ENCODE data around the gene PRKCA. TPM values are rescaled to one million over a fixed set of nuclear protein-coding genes. Genes with fewer than 3 reads are reported as not detected.
A peak's percentile ranks its signal among the peaks of the same experiment; 100 is the strongest.
"Not testable (repeated sequence)": the region's sequence is repeated elsewhere in the genome, so short reads cannot be mapped to it uniquely, and the experiment has no call there.

The PRKCA gene
- total RNA-seq, 1 experiment from 2014 or later: 28.6 TPM

DNA sequence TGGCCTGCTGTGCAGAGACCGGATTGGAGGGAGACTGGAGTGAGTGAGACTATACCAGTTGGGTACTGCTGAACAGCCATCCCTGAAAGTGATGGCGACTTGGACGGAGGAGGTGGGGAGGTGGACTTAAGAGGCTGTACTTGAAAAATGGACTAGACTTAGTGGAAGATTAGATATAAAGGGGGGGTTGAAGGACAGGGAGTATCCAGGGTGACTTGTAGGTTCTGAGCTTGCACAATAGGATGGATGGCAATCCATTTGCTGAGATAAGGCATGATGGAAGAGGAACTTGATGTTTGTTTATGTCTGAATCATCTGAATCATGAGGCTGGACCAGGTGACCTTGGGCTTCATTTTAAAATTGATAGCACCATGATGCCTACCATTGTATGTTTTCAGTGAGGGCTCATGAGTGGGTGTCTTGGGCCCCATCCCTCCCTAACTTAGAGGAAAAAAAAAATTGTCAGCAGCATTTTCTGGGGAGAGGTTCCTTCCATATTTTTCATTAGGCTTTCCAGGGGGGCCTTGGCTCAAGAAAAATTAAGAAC is 41.2 kb downstream of the PRKCA start:
- in situ Hi-C loops (cut with HindIII; ENCODE audit: low pct_unique_long_range_greater_than_20kb, low sequenced_read_pairs): no loop called here
- DNase-seq (ENCODE audit: low read depth): peak; percentile 43

DNA sequence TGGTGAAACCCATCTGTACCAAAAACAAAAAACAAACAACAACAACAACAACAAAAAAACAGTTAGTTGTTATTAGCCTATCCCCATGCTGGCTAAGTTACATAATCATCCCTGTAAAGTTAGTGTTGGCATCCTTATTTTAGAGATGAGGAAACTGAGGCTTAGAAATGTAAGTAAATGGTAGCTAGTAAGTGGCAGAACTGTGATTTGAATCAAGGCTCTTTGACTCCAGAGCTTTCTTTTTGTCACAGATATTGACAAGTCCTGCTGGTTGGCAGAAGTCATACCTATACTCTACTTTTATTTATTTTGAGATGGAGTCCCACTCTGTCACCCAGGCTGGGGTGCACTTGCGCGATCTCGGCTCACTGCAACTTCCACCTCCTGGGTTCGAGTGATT is 42.1 kb downstream of the PRKCA start:
- in situ Hi-C loops (cut with HindIII; ENCODE audit: low pct_unique_long_range_greater_than_20kb, low sequenced_read_pairs): no loop called here
- DNase-seq (ENCODE audit: low read depth): no peak

DNA sequence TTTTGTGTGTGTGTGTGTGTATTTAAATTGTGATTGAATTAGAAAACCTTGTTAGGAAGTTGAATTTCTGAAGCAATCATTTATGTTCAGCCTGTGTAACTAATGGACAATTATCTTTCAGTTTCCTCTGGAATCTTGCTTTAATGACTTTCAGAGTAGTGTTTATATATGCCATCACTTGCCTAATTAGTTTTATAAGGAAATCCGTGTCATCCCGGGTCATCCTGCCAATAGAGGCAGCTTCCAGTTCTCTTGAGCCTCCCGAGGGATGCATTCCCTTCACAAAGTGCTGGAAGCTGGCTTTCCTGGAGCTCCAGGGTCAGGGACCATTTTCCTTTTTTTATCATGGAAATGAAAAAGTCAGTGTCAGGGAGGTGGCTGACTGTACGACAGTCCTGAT is 42.9 kb downstream of the PRKCA start:
- in situ Hi-C loops (cut with HindIII; ENCODE audit: low pct_unique_long_range_greater_than_20kb, low sequenced_read_pairs): no loop called here
- no peak for DNase-seq (ENCODE audit: low read depth)

DNA sequence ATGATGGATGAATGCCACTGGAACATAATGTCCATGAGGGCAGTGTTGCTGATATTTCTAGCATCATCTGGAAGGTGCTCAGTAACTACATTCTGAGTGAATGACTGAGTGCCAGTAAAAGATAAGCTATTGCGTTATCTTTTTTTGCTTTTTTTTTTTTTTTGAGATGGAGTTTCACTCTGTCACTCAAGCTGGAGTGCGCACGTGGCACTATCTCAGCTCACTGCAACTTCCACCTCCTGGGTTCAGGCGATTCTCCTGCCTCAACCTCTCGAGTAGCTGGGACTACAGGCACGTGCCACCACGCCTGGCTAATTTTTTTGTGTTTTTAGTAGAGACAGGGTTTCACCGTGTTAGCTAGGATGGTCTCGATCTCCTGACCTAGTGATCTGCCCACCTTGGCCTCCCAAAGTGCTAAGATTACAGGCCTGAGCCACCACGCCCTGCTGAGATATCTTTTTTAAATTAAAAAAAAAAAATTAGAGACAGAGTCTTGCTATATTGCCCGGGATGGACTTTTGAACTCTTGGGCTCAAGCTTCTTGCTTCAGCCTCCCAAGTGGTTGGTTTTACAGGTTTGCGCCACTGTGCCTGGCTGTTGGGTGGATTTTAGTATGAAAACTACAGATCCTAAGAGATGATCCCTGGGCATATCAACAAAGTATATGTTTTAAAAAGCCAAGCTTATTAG is 43.7 kb downstream of the PRKCA start:
- in situ Hi-C loops (cut with HindIII; ENCODE audit: low pct_unique_long_range_greater_than_20kb, low sequenced_read_pairs); DNase-seq (ENCODE audit: low read depth): not testable (repeated sequence)

DNA sequence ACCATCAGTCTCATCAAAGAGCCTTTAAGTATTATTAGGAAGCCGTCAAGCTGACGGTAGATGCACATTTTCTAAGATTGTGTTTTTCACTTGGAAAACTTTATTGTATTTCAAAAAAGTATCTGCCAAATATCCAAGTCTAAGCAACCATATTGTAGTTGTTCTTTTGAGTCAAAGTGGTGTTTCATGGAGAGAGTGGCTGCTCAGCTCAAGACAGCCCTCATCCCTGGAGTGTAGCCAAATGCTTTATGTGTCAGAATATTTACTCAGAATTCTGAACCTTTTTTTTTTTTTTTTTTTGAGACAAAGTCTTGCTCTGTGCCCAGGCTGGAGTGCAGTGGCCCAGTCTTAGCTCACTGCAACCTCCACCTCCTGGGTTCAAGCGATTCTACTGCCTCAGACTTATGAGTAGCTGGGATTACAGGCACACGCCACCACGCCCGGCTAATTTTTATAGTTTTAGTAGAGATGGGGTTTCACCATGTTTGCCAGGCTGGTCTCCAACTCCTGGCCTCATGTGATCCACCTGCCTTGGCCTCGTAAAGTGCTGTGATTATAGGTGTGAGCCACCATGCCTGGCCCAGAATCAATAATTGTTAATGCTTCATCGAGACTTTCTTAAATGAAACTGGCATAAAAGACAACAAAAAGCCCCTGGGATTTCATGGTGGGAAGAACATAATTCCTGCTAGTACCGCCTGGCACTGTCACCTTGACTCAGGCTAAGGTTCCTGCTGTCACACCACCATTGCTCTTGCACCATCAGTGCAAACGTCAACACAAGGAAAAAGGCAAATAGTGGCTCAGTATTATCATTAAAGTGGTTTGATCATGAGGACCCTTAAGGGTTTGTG is 45.5 kb downstream of the PRKCA start:
- peak; percentile 50 for DNase-seq (ENCODE audit: low read depth)
- in situ Hi-C loops (cut with HindIII; ENCODE audit: low pct_unique_long_range_greater_than_20kb, low sequenced_read_pairs): no loop called here

DNA sequence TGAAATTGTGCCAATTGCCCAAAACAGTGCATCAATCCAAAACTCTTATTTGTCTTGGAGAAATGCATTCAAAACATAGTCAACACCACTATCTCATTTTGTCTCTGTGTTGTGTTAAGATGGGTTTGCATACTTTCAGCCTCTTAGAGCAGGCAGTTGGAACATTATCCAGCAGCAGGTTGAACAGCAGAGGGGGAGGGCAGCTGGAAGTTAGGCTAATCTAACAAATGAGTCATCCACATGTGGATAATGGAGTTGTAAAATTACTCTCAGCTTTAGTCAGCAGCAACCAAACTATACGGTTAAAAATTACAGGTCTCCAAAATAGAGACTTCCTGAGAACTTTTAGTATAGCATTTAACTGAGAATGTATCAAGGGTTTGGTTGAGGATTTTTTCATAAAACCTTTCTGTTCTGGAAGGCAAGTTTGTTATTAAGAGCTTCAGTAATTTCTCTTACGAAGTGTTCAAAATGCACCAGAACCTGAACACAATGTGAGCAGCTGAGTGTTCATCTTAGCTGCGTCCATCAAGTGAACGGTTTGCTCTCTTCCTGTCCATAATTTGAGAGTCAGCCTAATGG is 46.3 kb downstream of the PRKCA start:
- in situ Hi-C loops (cut with HindIII; ENCODE audit: low pct_unique_long_range_greater_than_20kb, low sequenced_read_pairs): no loop called here
- peak; percentile 84 for DNase-seq (ENCODE audit: low read depth)

DNA sequence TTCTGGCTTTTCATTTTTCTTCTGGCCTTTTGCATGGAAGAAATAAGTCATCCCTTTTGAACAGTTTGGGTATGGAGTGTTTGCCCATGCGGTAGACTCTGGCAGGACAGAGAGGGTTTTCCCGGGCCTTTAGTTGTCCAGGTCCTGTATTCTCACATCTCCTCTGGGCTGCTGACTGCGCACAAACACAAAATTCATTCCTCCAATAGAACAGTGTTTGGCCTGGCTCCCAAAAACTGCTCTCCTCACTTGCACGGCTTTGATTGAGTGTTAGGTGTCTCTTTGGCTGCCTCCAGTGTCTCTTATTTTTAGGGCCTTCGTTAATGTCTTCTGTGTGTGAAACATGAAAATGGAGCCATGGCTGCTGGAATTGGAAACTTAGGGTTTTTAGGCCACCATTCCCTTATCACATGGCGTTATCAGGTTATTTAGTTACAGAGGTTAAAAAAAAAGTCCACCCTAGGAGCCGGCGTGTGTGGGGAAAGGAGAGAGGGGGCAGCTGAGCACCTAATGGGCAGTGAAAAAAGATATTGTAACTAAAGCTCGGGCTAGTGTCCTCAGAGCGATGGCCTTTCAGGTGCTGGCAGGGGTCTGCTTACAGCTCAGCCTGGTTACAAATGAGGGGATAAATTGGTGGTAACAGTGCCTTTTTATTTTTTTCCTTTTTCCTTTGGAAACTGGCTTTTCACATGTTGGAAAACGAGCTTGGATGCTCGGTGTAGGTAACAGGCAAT is 47.3 kb downstream of the PRKCA start:
- in situ Hi-C loops (cut with HindIII; ENCODE audit: low pct_unique_long_range_greater_than_20kb, low sequenced_read_pairs): no loop called here
- peak; percentile 27 for DNase-seq (ENCODE audit: low read depth)

DNA sequence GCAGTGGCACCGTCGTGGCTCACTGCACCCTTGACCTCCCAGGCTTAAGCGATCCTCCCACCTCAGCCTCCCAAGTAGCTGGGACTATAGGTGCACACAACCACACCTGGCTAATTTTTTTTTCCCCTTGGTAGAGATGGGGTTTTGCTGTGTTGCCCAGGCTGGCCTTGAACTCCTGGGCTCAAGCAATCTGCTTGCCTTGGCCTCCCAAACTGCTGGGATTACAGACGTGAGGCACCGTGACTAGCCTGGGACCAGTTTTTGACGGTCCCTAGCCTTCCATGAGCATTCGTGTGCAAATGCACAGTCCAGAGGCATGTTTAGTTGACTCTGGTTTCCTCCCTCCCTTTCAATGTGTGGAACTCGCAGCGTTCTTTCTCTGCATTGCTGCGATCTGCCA is 48.2 kb downstream of the PRKCA start:
- DNase-seq (ENCODE audit: low read depth); in situ Hi-C loops (cut with HindIII; ENCODE audit: low pct_unique_long_range_greater_than_20kb, low sequenced_read_pairs): not testable (repeated sequence)

DNA sequence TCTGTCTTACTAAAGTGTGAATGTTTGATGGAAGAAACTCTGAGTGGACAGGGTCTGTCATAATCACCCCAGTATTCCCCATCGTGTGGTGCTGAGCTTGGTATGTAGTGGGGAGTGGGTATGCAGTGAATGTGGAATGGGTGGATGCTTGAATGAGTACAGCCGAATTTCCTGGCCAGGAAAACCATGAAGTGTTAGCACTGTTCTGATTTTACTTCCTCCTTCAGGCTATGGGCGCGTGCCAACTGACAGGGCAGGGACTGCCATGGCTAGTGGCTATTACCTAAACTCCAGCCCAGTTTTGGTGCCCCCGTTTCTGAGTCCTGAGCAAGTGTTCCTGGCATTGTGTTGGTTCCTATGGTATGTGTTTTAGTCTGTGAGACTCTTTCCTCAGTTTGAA is 48.6 kb downstream of the PRKCA start:
- in situ Hi-C loops (cut with HindIII; ENCODE audit: low pct_unique_long_range_greater_than_20kb, low sequenced_read_pairs): no loop called here
- peak; percentile 66 for DNase-seq (ENCODE audit: low read depth)

DNA sequence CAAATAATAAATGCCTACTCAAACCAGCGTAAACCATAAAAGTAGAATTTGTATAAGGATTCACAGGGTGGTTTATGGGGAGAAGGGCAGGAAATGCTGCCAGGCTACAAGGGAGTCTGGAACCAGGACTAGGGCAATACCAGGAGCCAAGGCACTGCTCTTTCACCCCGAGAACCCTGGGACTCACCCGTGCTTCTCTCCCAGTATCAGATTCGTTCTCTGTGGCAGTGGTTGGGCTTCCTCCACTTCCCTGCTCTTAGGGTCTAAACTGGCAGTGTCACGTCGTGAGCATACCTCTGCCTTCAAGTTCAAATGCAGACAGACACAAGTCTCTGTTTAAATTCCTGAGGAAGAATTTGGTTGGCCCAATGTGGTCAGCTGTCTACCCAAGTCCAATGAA is 49.3 kb downstream of the PRKCA start:
- DNase-seq (ENCODE audit: low read depth): no peak
- in situ Hi-C loops (cut with HindIII; ENCODE audit: low pct_unique_long_range_greater_than_20kb, low sequenced_read_pairs): no loop called here

DNA sequence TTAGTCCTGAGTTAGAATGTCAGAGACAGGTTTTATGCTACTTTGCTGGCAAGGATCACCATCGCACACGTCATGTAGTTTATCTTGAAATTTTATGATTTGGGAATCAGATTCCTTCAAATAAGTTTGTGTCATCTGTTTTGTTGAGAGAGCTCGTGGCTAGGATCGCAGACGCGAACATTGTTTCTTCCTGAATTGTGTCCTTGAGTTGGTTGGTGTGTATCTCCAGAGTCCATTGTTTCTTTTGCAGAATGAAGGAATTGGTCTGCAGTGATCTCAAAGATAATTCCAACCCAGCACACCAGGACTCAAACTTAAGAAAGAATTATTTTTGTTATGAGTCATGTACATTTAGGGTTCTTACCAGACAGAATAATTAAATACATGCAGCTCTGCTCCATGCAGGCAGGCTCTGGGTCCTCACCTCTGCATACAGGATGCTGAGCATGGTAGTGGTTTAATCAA is 51.6 kb downstream of the PRKCA start:
- in situ Hi-C loops (cut with HindIII; ENCODE audit: low pct_unique_long_range_greater_than_20kb, low sequenced_read_pairs): no loop called here
- DNase-seq (ENCODE audit: low read depth): peak; percentile 58

DNA sequence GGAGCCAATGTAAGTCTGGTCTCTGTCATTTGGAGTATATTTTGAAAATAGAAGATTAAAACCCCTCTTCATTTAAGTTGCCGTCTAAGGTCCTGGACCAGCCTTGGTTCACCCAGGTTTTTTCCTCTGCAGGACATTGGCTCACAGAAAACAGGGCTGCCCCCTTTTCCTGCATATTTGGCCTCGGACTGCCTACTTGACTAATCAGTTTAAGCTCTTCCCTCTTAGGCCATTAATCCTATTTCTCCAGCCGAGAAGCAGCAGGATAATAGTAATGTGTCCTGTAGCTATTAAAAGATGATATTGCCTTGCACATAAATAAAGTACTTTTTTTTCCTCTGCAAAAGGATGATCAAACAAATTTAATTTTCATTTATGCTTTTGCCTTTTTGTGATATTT is 52.1 kb downstream of the PRKCA start:
- DNase-seq (ENCODE audit: low read depth): no peak
- in situ Hi-C loops (cut with HindIII; ENCODE audit: low pct_unique_long_range_greater_than_20kb, low sequenced_read_pairs): no loop called here

DNA sequence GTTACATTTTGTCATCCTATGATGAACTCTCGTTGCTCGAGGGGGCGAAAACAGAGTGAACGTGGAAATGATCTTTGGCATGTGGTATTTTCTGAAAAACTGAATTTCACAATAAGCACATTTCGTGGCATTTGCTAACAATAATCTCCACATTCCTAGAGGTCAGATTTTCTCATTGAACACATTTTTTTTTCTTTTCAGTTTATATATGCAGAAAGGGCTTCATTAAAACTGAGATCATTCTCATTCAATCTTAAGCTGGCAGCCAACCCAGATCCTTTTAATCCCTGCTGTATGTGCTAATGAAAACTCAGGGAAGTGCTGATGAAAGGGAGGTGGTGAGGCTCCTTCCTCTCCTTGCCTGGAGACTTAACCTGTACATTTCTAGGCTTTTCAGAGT is 52.6 kb downstream of the PRKCA start:
- in situ Hi-C loops (cut with HindIII; ENCODE audit: low pct_unique_long_range_greater_than_20kb, low sequenced_read_pairs): no loop called here

DNA sequence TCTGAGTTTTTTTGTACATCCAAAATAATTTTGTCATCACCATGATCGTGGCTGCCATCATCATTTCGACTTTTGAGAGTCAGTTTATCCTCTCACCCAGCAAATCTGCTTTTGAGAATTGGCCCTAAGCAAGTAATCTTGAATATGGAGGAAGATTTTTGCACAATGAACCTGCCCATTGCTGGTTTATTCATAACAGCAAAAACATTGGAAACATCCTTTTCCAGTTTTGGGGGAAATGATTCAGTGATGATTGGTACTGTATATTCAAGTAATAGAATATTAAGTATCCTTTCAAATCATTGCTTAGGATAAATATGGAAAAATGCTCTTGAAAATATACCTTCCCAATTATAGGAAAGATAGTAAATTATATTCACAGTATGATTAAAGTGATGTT is 53.1 kb downstream of the PRKCA start:
- in situ Hi-C loops (cut with HindIII; ENCODE audit: low pct_unique_long_range_greater_than_20kb, low sequenced_read_pairs): no loop called here
- no peak for DNase-seq (ENCODE audit: low read depth)

More for the DNA sequence above, 52.6 kb downstream of the PRKCA start:
- DNase-seq (ENCODE audit: low read depth): no peak

DNA sequence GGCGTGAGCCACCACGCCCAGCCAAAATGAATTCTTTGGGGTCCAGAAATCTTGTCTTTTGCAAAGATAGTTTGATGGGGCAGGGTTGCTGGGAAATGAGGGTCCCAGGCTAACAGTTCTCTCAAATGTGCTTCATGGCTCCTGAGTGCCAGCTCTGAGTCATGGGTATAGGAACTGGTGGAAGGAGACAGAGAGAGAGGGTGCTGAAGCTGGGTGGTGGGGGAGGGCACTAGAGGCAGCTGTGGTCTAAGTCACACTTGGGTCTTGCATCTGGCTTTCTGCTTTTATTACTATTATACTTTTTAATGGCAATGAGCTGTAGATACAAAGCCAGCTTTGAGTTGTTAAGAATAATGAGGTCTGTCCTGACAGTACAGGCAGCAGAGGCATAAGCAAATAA is 54.6 kb downstream of the PRKCA start:
- in situ Hi-C loops (cut with HindIII; ENCODE audit: low pct_unique_long_range_greater_than_20kb, low sequenced_read_pairs): no loop called here
- DNase-seq (ENCODE audit: low read depth): no peak

DNA sequence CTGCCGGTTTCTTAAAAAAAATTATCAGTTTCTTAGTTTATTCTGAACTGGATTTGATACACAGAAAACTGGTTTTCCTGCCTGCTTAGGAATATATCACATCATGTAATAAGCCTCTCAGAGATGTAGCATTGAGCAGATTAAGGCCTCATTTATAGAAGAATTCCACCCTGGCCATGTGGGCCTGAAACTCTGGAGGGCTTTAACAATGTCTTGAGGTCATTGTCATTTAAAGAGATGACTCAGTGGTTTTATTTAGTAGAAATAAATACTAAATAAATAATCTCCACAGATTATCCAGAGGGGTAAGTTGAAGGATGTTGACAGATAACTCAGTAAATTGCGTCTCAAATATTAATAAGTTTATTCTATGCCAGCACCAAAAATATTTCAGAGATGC is 56.9 kb downstream of the PRKCA start:
- in situ Hi-C loops (cut with HindIII; ENCODE audit: low pct_unique_long_range_greater_than_20kb, low sequenced_read_pairs): no loop called here

DNA sequence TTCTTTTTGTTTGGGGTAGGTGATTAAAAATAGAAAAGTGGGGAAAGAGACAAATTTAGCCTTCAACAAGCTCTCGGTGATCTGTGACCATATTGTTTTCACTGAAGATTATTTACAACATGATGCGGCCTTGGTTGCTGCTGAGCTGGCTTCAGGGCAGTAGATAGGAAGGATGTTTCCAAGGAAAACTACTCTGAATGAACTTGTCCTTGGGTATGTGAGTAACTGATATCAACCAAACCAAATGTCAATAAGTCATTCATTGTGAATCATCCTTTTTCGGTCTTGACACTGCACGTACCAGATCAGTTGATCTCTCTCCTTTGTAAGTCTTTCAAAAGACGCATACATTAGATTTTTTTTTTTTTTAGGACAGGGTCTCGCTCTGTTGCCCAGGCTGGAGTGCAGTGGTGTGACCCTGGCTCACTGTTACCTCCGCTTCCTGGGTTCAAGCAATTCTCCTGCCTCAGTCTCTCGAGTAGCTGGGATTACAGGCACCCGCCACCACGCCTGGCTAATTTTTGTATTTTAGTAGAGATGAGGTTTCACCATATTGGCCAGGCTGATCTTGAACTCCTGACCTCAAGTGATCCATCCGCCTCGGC is 58.6 kb downstream of the PRKCA start:
- in situ Hi-C loops (cut with HindIII; ENCODE audit: low pct_unique_long_range_greater_than_20kb, low sequenced_read_pairs); DNase-seq (ENCODE audit: low read depth): not testable (repeated sequence)

More for the DNA sequence above, 56.9 kb downstream of the PRKCA start:
- no peak for DNase-seq (ENCODE audit: low read depth)

DNA sequence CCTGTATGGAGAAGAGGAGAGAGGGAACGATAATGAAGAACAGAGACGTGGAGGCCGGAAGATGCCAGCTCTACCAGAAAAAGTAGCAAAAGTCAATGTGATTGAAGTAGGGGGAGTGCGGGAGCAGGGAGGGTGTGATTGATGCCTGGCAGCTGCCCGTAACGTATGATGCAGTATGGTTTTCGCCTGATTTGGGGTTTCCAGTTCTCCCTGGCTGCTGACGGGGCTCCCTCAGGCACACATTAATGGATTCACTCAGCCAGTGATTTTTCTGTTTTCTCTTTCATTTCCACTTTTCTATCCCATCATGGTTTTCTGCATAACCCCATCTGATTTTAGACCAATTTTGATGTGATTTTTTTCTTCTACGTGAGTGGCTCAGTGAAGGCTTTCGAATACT is 62.1 kb downstream of the PRKCA start:
- in situ Hi-C loops (cut with HindIII; ENCODE audit: low pct_unique_long_range_greater_than_20kb, low sequenced_read_pairs): no loop called here
- DNase-seq (ENCODE audit: low read depth): no peak
